Transverse colon (tissue), 4 donors: ENCODE measurements around the gene FARSA. TPM values are rescaled to one million over a fixed set of nuclear protein-coding genes. Genes with fewer than 3 reads are reported as not detected.
"Not testable (repeated sequence)": the region's sequence is repeated elsewhere in the genome, so short reads cannot be mapped to it uniquely, and the experiment has no call there.

ENCODE experiments used
- DNase-seq: peaks from one replicate; pipeline ENCODE4 v3.0.0-alpha.2; 2019
- H3K27ac ChIP-seq, 4 donors: fragments of 200-600 bp; sonication (generic); 2 replicates each; pipeline ENCODE4 v1.5.1; 2016 to 2018; ENCODE audit warnings: inconsistent platforms in 4 of 4
- H3K27me3 ChIP-seq: fragments of 200-600 bp; sonication (generic); 2 replicates; pipeline ENCODE4 v1.5.1; 2017; ENCODE audit warnings: inconsistent platforms
- H3K36me3 ChIP-seq, 4 donors: fragments of 200-600 bp; sonication (generic); 2 replicates each; pipeline ENCODE4 v1.5.1; 2017 to 2019; ENCODE audit warnings: inconsistent platforms in 4 of 4
- H3K4me1 ChIP-seq, 4 donors: fragments of 200-600 bp; sonication (generic); 2 replicates each; pipeline ENCODE4 v1.5.1; 2017 to 2020; ENCODE audit warnings: inconsistent platforms in 4 of 4
- H3K4me3 ChIP-seq, 4 donors: fragments of 200-600 bp; sonication (generic); 1 replicate in 1 of 4; 2 replicates in 3 of 4; pipeline versions ENCODE4 v1.5.1 to v1.6.1; 2017 to 2019; ENCODE audit warnings: inconsistent platforms in 4 of 4
- H3K9me3 ChIP-seq, 2 donors: fragments of 200-600 bp; sonication (generic); 2 replicates each; pipeline ENCODE4 v1.5.1; 2017 to 2019; ENCODE audit warnings: inconsistent platforms in 2 of 2
- CTCF ChIP-seq, 5 experiments: fragments of 200-600 bp in 3 of 5; fragments of 450-650 bp in 2 of 5; sonication (generic) in 3 of 5; IDR thresholded peaks; 1 replicate in 2 of 5; 2 replicates in 3 of 5; pipeline ENCODE4 v1.5.1; 2016 to 2017; ENCODE audit warnings: antibody characterized with exemption in 5 of 5, inconsistent platforms in 3 of 5, mild to moderate bottlenecking in 2 of 5, moderate library complexity in 1 of 5
- EP300 ChIP-seq: sonication (generic); formaldehyde crosslinking; IDR thresholded peaks from one replicate; pipeline ENCODE4 v1.6.1; 2017; ENCODE audit warnings: antibody characterized with exemption, low read depth
- POLR2A ChIP-seq: fragments of 450-650 bp; IDR thresholded peaks from one replicate; pipeline ENCODE4 v1.6.1; 2016; ENCODE audit warnings: antibody characterized with exemption, mild to moderate bottlenecking, moderate library complexity
- POLR2AphosphoS5 ChIP-seq, 3 donors: sonication (generic); formaldehyde crosslinking; IDR thresholded peaks; one replicate each; pipeline ENCODE4 v1.6.1; 2016; ENCODE audit warnings: antibody characterized with exemption in 3 of 3
- WGBS, 2 donors: methylation state at CpG; one replicate each; pipeline ENCODE4 v1.1.5; 2018; ENCODE audit warnings: low coverage in 1 of 2; 5-methylcytosine and 5-hydroxymethylcytosine counted together
- in situ Hi-C, 4 donors: fragments of 200-750 bp; cut with MboI; loops; one replicate each; pipeline versions ENCODE4 v1.15.0 to v1.15.1; 2017; ENCODE audit warnings: low sequenced_read_pairs in 3 of 4, low pct_ligation_motif_present in 1 of 4, low pct_unique_long_range_greater_than_20kb in 1 of 4
- intact Hi-C: fragments of 100-400 bp; cut with DNase I; formaldehyde crosslinking; loops from one replicate; pipeline ENCODE4 v1.15.1; 2023; ENCODE audit warnings: low total_unique reads
- total RNA-seq, 4 donors: library from RNA; depleted of rRNA; stranded (reverse); fragments of >200 nt; gene quantifications; one replicate each; pipeline ENCODE4 v1.1.0, GENCODE V29; 2016

The FARSA gene
- total RNA-seq, 4 donors from 2014 or later: 18.0 to 40.8 (median 32.6) TPM

GRCh38 chr19:12955996-12956395, 22.5 kb upstream of the FARSA start:
- WGBS, 2 donors: 57 to 67% methylated on average over 3 to 12 of the region's 12 CpGs
- Histone ChIP-seq H3K4me1 (peaks cover 0 to 48% (median 30%) of the 10 kb centered on the region in 4 donors), H3K27me3 (no peaks in the 10 kb centered on the region), H3K4me3 (peak overlapping the region in 3 of 4 donors; percentile 82 to 92 (median 85)), H3K9me3 (no peaks in the 10 kb centered on the region), H3K27ac (peak overlapping the region; percentile 88 to 95 (median 93)), H3K36me3 (peaks cover 0 to 8% (median 1%) of the 10 kb centered on the region in 4 donors)
- DNase-seq: no peak
- TF ChIP-seq POLR2AphosphoS5 (IDR thresholded peaks at IDR 0.05): no peak
- in situ Hi-C loops: loop anchor here in 1 of 4 donors (25.0 kb wide), 1 partner anchor 306 kb away; no protein-coding TSS in a partner anchor
- intact Hi-C loops: no loop called here

- H3K9me3 ChIP-seq, H3K4me3 ChIP-seq, H3K36me3 ChIP-seq, DNase-seq, H3K27me3 ChIP-seq, intact Hi-C loops: not testable (repeated sequence)
- Histone ChIP-seq H3K4me1 (peaks cover 0 to 48% (median 30%) of the 10 kb centered on the region in 4 donors), H3K27ac (peak overlapping the region; percentile 36 to 95 (median 90))
- 85% methylated on average over 9 of the region's 9 CpGs; no CpG with 5 or more reads in 1 of the 2 donors for WGBS, 2 donors
- in situ Hi-C loops: loop anchor here in 1 of 4 donors (25.0 kb wide), 1 partner anchor 307 kb away; no protein-coding TSS in a partner anchor
These were observed 22.1 kb upstream of the FARSA start for GRCh38 chr19:12955575-12955974.

- TF ChIP-seq CTCF (IDR thresholded peaks at IDR 0.05) (no peak), POLR2A (no peak), POLR2AphosphoS5 (IDR thresholded peaks at IDR 0.05) (no peak), EP300 (no peak)
- Histone ChIP-seq H3K9me3 (no peaks in the 10 kb centered on the region), H3K4me3 (no peak overlapping the region), H3K4me1 (peaks cover 0 to 48% (median 30%) of the 10 kb centered on the region in 4 donors), H3K36me3 (peaks cover 0 to 15% (median 5%) of the 10 kb centered on the region in 4 donors), H3K27me3 (no peaks in the 10 kb centered on the region), H3K27ac (peak overlapping the region; percentile 36 to 88 (median 59))
- intact Hi-C loops: no loop called here
- no CpG with 5 or more reads among the region's 1 CpG for WGBS, 2 donors
- in situ Hi-C loops: loop anchor here in 1 of 4 donors (25.0 kb wide), 1 partner anchor 308 kb away; no protein-coding TSS in a partner anchor
- DNase-seq: no peak
These were observed 21.1 kb upstream of the FARSA start for GRCh38 chr19:12954612-12954962.

- WGBS, 2 donors: 61% methylated on average over 12 of the region's 12 CpGs; no CpG with 5 or more reads in 1 of the 2 donors
- no peaks in the 10 kb centered on the region for H3K27me3 ChIP-seq
- TF ChIP-seq POLR2A (no peak), POLR2AphosphoS5 (IDR thresholded peaks at IDR 0.05) (no peak), CTCF (IDR thresholded peaks at IDR 0.05) (no peak), EP300 (no peak)
- peak overlapping the region; percentile 36 to 88 (median 59) for H3K27ac ChIP-seq
- peaks cover 0 to 21% (median 8%) of the 10 kb centered on the region in 4 donors for H3K36me3 ChIP-seq
- H3K9me3 ChIP-seq: no peaks in the 10 kb centered on the region
- H3K4me1 ChIP-seq: peaks cover 0 to 48% (median 30%) of the 10 kb centered on the region in 4 donors
- H3K4me3 ChIP-seq: no peak overlapping the region
- intact Hi-C loops: no loop called here
- in situ Hi-C loops: loop anchor here in 1 of 4 donors (25.0 kb wide), 1 partner anchor 308 kb away; no protein-coding TSS in a partner anchor
- no peak for DNase-seq
These were observed 20.5 kb upstream of the FARSA start for GRCh38 chr19:12953799-12954611.

- Histone ChIP-seq H3K4me3 (no peak overlapping the region), H3K36me3 (peaks cover 0 to 28% (median 12%) of the 10 kb centered on the region in 4 donors)
- DNase-seq: no peak
These were observed 19.8 kb upstream of the FARSA start for GRCh38 chr19:12953138-12953798.

More at GRCh38 chr19:12953138-12953798, 19.8 kb upstream of the FARSA start:
- H3K4me1 ChIP-seq: peaks cover 0 to 48% (median 30%) of the 10 kb centered on the region in 4 donors
- in situ Hi-C loops: loop anchor here in 1 of 4 donors (25.0 kb wide), 1 partner anchor 309 kb away; no protein-coding TSS in a partner anchor
- TF ChIP-seq POLR2A (no peak), POLR2AphosphoS5 (IDR thresholded peaks at IDR 0.05) (no peak), CTCF (IDR thresholded peaks at IDR 0.05) (no peak), EP300 (no peak)
- no peaks in the 10 kb centered on the region for H3K27me3 ChIP-seq
- intact Hi-C loops: no loop called here
- H3K9me3 ChIP-seq: no peaks in the 10 kb centered on the region
- peak overlapping the region in 3 of 4 donors; percentile 48 to 88 (median 56) for H3K27ac ChIP-seq
- 52 to 63% methylated on average over 5 to 11 of the region's 11 CpGs for WGBS, 2 donors
